Hematopoietic multipotent progenitor cell treated with erythropoietin and hydrocortisone succinate and interleukin-3 and kit ligand, for 15 days (in vitro differentiated cells): ENCODE measurements around the gene DNTT.

ENCODE experiments used
- DNase-seq: peaks from one replicate; pipeline ENCODE4 v3.0.0-alpha.2; 2015; ENCODE audit warnings: low spot score

DNTT gene

DNA sequence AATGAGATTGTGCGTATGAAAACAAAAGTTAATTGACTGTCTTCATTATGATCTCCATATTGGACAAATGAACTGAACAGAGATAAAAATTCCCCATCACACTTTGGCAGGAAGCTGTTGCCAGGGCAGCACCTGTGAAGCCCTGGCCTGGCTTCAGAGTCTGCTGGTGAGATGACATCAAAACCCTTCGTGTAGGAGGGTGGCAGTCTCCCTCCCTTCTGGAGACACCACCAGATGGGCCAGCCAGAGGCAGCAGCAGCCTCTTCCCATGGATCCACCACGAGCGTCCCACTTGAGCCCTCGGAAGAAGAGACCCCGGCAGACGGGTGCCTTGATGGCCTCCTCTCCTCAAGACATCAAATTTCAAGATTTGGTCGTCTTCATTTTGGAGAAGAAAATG, at the start of gene DNTT:
DNTT (plus strand) TSS at position 205 of the 400 bp plus-strand sequence; CDS start at position 269, 64 bp downstream.
- DNase-seq: no peak

DNA sequence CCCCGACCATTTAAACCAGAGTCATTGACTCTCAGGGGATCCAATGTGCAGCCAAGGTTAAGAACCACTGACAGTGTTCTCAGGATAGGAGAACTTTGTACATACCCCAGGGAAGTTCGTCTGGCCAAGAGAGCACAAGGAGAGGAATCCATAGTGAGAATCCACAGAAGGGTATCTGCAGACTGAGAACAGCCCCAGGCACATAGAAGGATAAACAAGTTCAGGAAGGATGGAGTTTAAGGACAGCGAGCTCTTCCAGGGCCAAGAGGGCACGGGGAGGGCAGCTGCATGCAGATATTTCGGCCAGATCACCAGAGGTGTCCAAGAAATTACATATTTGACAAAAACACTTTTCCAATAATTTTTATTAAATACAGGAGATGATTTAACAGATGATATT, 49.3 kb upstream of the DNTT start:
- DNase-seq: no peak

DNA sequence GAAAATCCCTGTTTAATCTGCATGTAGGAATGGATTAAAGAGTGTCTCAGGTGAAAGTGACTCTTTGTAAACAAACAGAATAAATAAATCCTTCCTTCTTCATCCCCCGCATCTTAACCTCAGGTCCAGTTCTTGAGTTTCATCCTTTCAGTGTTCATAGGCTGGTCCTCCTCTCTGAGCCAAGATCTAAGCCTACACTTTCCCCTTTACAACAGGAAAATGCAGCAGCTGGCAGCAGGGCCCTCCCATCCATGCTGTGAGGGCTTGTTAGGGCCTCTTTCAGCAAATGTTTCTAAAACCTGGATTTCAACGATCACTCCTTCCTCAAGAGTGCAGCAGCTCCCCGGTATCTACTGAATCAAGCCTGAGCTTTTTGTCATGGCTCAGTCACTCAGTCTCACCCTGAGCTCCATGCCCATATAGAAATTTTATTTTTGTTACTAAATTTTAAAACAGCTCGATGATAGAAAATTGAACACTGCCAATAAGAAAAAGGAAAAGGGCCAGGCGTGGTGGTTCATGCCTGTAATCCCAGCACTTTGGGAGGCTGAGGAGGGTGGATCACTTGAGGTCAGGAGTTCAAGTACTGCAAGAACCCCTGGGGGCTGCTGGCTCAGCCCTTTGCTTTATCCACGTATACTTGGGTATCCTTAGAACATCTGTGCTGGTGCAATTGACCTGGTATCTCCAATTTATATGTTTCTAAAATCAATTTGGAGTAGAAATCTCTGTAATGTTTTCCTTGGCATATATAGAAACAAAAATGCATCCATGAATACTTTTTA, 48.5 kb upstream of the DNTT start:
- DNase-seq: no peak

DNA sequence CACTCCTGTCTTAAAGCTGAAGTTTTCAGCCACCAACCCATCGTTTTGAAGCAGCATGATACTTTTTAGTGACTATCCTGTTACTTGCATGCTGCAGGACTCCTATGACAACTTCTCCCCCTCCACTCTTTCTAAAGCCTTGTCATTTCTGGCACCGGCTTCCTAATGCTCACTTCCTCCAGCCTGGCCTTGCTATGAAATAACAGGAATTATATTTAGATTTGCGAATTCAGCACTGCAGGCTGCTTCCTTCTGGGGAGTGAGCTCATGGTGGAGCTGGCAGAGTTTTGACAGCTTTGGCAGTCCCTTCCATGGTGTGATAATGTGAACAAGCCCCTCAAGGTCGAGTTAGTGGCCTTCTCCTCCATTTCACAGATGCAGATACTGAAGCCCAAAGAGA, 46.3 kb upstream of the DNTT start:
- DNase-seq: no peak

DNA sequence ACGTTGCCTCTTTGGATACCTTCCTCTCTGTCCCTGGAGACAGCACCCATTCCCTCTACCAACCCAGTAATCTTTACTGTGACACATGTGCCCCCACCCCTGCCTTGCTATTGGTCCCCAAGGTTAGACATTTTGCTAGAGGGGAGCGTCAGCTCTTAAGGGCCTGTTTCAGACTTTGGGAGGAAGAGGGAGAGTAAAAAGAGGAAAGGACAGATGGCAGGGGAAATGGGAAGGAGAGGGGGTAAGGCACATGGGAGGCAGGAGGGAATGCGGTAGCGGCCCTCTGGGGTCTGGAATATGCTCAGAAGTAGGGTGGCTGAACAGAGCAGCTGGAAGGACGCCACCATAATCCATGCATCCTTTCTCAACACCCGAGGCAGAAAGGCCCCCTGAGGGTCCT, 45.1 kb upstream of the DNTT start:
- DNase-seq: no peak

DNA sequence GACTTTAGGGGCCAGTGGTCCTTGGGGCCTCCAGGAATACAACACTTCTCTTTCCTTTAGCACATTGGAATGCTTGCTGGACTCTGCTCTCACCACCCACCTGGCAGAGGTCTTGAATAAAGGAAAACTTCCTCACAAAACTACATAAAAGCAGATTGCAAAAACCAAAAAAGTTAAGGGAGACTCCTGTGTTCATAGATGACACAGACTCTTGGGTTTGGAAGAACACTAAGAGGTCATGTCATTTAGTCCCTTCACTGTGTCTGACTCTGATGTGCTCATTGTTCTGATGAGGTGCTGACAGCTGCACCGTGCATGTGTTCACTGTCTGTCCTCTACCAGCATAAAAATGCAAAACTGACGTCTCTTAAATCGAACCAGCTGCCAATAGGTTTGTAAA, 44.2 kb upstream of the DNTT start:
- DNase-seq: no peak

DNA sequence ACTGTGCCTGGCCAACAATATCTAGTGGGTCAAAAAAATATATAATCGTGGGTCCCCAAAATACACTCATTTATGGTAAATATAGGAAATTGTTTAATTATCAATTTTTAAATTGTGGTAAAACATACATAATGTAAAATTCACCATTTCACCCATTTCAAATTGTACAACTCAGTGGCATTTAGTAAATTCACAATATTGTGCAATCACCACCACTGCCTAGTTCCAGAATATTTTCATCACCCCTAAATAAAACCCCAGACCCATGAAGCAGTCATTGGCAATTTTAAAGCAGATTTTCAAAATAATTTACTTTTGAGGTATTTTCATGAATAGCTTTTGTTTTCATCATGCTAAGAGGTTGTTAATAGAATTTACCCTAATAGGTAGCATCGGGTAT, 43.1 kb upstream of the DNTT start:
- no peak for DNase-seq

DNA sequence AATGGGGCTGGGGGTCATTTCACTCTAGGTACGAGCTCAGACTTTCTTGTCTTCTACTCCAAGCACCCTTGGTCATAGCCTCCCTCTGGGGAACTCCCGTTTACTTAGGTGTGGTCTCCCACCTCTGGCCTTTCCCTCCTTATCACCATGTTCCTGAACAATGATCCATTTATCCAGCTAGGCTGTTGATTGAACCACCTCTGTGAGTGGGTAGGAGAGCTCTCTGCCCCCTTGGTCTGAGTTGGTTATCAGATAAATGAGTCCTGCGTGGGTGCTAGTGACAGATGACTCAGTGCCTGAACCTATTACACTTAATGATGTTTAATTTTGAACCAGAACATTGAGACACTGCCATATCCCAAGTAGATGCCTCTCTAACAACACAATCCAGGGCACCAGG, 42.3 kb upstream of the DNTT start:
- no peak for DNase-seq

DNA sequence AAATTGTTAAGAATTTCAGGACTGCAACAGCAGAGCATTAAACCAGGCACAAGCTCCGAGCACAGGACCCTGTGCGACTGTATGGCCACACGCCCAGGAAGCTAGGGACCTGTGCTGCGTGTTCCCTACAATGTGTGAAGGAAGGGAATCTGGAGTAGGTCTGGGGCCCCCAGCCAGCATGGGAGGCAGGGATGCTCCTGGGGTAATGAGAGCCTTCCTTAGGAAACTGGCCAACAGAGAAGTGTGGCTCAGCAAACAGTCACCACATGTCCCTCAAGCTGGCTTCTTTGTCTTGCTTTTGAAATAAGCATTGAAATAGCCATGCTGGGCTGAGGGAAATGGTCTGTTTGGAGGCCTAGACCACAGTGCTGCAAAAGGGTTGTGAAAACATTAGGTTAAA, 41.1 kb upstream of the DNTT start:
- DNase-seq: no peak

DNA sequence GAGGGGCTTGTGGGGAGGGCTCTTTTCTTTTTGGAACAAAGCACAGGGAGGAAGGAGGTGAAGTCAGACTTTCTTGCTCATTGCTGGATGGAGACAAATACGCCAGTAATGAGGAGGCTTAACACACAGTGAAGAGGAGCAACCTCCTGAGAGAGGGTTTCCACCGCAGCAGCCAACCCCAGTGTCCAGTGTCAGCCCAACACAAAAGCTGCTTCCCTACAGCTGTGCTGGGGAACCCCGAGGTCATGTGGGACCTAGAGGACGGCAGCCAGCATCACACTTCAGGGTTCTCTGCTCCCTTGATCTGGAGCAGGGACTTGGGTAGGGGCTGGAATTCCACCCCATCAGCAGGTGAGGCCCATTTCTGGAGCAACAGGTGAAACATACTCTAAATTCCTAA, 40.6 kb upstream of the DNTT start:
- DNase-seq: no peak

DNA sequence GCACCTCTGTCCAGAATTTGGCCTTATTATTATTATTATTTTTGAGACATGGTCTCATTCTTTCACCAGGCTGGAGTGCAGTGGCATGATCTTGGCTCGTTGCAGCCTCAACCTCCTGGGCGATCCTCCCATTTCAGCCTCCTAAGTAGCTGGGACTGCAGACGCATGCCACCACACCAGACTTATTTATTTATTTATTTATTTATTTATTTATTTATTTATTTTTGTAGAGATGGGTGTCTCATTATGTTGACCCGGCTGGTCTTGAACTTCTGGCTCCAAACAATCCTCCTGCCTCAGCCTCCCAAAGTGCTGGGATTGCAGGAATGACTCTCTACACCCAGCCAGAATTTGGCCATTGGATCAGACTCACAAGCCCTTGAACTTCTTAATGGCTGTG, 39.3 kb upstream of the DNTT start:
- no peak for DNase-seq

DNA sequence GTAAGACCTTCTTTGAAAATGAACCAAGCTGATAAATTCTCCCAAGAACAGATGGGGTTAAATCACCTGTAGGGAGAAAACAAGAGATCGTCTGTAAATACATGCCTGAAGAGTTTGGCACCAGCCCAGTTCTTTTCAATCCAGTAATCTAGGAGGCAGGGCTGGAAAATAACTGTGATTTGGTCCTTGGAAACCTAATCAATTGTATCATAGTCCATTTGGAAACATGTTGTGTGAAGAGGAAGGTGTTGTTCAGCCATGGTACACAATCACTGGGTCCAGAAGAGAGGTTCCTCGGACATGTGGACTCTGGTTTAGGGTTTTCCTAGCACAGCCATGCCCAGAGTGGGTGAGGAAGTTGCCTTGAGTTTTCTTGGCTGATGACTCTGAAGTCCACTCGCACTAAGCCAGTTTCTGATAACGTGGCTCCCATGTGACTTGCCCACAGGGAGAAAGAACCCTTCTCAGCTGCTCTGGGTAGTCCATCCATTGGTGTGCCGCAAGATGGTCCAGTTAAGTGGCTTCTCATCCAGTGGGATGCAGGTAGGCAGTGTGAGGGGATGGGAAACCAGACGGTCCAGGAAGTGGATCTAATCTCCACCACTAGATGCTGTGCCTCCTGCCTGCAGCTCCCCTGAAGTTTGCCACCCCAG, 38.0 kb upstream of the DNTT start:
- DNase-seq: no peak

DNA sequence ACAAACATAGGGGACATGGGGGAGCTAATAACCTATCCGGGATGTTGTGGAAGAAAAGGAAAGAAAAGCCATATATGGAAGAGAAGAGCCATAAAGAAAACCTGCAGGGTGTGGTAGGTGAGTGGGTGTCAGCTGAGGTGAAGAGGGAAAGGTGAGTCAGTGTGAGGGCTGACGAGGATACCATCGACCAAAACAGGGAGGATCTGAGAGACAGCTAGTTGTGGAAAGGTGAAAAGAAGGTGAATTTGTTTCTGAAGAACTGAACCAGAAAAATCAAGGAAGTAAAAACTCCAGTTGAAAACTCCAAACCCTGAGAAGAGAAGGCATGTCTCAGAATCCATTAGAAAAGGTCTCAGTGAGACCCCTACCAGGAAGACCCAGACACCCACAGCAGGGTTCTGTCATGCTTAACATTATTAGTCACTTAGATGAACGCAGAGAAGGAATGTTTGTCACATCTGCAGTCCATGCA, 37.0 kb upstream of the DNTT start:
- no peak for DNase-seq

DNA sequence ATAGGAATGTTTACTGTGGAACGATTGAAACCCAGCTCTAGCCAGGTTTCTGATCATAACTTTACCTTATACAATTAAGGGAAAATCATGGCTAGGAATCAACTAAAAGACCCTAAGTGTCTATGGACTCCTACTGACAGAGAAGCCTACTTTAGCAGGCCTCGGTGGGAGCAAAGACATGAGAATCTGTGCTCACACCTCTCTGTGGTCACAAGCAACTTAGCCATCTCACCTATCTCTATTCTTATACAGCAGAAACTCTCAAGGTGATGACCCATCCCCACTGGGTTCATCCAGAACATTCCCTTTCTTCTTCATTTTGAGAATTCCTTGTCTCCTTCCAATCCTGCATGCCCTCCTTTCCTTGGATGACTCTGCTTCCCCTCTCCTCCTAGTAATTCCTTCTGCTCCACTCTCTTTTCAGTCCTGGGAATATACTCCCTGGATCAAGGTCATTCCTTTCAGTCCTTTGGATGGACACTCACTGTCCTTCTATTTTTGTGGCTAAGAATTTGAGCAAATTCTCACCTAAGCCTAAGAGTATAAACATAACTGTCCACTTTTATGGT, 35.8 kb upstream of the DNTT start:
- no peak for DNase-seq

DNA sequence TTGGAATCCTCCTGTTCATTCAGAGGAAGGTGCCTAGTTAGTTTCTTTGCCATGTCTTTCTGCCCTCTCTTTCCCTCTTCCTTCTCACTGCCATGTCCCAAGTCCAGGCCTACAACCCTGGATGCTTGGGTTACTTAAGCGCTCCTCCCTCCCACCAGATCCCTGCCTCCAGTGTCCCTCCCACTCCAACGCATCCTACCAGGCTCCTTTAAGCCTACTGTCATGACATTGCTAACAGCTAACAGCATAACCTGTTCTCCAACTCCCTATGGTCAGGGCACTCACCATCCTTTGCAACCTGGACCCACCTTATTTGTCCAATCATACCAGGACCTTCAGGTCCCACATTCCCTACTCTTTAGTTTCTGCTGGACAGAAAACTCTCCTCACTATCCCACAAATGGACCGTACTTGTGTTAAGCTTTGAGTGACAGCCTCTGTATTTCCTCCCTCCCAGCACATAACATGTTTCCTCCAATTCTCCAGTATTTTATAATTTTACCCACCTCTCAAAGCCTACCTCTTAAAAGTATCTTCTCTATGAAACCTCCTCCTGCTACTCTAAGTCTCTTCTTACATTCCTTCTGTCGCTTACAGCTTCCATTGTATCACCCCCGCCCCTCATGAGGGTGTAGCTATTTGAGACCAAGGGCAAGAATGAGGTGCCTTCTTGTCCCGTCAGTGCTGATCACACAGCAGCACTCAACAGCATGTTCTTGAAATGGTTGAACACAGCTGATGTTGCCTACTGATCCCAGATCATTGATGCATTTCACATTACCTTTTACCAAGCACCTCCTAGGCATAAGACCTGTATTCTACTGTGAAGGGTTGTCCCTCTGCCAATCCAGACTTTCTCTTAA, 34.6 kb upstream of the DNTT start:
- no peak for DNase-seq

DNA sequence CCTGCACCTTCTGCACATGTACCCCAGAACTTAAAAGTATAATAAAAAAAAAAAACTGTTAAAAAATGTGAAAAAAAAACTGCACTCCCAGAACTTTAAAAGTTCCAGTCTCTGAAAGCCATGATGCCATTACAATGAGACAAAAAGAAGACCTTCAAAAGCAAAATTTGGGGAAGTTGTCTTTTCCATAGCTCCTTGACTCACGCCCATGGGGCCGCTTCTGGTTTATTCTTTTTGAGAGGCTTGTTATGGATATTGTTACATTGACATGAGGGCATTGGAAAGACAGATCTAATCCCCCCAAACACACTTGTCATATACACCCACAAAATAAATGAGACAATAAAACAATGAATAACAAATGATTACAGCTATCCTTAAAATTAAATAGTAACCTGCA, 33.7 kb upstream of the DNTT start:
- DNase-seq: no peak

DNA sequence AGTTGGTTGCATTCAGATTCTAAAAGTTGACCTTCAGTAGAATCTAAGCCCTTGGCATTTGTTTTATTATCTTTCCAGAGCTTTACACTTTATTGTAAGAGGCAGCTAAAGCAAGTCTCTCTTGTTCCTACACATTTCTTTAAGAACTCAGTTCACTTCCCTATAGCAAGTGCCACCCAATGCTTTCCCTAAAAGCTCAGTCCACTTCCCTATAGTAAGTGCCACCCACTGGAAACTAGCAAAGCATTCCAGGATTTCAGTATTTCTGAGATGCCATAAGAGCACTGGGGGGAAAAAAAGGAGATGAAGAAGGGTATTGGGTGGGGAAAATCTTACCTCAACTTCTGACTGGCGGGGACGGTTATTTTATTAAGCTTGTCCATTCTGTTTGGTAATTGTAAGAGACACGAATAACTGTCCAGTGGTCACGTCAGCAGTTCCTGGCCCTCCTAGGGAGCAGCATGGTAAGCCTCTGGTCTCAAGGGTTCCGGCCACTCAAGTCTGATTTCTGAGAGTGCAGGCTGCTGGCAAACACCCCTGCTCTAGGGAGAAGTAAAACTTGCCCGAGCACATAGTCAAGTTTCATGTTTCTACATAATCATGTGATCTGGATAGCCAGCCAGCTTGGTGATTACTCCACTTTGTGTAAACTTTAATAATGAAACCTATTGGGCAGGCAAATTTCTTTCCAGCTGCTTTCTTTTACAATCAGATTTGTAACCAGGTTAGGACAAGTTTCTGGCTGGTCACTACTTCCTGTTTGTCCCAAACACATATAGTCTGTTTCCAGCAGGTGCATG, 33.0 kb upstream of the DNTT start, which contains the start of gene BLNK:
BLNK (minus strand) TSS at position 554 of the 800 bp plus-strand sequence; CDS start at position 383, 171 bp downstream.
- DNase-seq: no peak

DNA sequence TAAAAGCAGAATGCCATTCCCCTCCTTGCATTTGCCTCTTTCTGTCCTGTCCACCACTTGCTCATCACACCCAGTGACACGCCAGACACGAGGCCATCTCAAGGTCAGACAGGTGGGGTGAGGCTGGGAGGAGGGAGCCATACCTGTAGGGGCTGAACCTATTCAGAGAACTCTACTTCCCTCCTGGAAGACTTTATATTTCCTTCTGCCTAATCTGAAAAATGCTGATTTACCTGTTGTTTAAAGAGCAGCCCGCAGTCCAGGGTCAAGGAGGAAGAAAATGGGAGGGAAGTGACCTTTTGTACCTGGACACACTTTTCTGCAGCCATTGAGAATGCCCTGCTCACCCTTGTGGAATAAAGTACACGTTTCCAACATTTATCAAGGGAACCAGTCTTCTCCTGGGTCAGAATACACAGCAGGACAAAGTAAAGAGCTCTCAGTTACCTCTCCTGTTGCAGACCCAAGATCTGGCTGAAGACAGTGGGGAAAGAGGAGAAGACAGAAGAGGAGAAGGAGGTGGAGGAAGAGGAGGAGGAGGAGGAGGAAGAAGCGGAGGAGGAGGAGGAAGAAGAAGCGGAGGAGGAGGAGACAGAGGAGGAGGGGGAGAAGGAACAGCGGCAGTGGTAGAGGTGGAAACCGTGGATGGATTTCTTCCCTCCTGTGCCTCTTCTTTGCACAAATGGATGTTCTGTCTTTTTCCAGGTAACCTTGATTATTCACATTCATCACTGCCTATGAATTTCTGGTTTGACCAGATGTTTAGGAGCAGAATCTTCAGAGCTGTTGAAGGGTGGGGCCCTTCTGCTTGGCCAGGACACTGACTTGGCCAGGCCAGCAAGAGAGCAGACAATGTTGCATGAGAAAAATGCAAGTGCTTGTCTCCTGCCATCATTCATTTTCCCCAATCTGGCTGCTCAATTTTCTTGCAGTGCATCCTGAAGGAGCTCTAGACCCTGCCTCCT, 31.6 kb upstream of the DNTT start:
- DNase-seq: no peak

DNA sequence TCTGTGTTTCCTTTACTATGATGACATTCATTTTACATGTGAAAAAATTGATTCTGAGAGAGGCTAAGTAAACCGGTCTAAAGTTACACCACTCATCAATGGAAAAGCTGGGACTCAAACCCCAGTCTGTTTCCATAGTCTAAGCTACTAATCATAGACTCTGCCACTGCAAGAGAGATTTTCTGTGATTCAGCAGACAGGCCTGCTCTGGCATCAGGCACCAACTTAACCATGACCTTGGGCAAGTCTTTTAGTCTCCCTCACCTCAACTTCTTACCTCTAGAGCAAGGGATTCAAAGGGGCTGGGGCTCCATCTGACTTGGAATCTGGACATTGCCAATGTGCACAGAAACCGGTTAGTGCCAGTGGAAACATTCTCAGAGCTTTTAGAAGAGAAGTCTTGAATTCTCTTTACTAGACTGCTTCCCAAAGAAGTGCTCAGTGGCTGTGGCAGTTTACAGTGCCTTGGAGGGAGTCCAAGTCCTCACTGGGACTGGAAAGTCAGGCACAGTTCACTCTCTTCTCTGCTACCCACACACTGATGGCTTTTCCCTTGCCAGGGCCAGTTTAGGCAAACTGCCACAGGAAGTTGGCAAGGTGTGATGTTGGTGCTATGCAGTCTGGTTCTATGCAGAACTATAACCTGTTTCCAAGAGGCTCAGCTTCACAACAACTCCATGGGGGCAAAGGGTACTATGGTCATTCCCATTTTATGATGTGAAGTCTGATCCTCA, 28.4 kb upstream of the DNTT start:
- DNase-seq: no peak

DNA sequence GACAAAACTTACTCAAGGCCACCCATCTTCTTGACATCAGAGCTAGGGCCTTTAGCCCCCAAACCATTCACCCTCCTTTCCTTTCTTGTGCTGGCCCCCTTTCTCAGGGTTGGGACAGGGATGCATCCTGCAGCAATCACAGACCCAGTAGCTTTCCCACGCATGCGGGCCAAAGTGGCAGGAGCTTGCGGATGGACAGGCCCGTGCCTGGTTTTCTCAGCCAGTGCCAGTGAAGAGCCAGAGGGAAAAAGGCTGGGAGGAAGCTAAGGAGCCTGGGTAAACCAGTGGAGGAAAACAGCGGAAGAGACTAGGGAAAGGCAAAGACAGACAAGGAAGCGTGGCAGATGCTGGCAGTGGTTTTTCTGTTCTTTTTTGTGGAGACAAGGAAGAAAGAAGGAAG, 27.8 kb upstream of the DNTT start:
- DNase-seq: no peak
